Endothelial cell of umbilical vein (primary cell): ENCODE measurements around the gene HECTD1.

ENCODE experiments used
- CTCF ChIP-seq, 2 donors: IDR thresholded peaks; 1 replicate in 1 of 2; 2 replicates in 1 of 2; pipeline ENCODE4 v1.5.1; 2011; ENCODE audit warnings: low read length in 2 of 2, mild to moderate bottlenecking in 2 of 2, moderate library complexity in 2 of 2, control low read depth in 1 of 2, inconsistent platforms in 1 of 2, low read depth in 1 of 2; ENCODE audit not compliant: insufficient read depth in 1 of 2; ENCODE audit errors: extremely low read depth in 1 of 2
- JUN ChIP-seq: IDR thresholded peaks from 2 replicates; pipeline ENCODE4 v1.6.1; 2011; ENCODE audit warnings: borderline replicate concordance, low read depth; ENCODE audit not compliant: insufficient read length, insufficient read depth
- MAX ChIP-seq: IDR thresholded peaks from 2 replicates; pipeline ENCODE4 v1.6.1; 2011; ENCODE audit not compliant: insufficient read depth, insufficient read length
- POLR2A ChIP-seq: IDR thresholded peaks from 2 replicates; pipeline ENCODE4 v1.6.1; 2012; ENCODE audit warnings: low read depth, mild to moderate bottlenecking, control low read depth, low read length

- no peak for TF ChIP-seq CTCF (IDR thresholded peaks at IDR 0.05; ENCODE audit: extremely low read depth in 1 of 2, insufficient read depth in 1 of 2, low read depth in 1 of 2, low read length in 2 of 2)
- no peak for TF ChIP-seq MAX
- no peak for TF ChIP-seq POLR2A
- no peak for TF ChIP-seq JUN
These were observed 98.3 kb downstream of the HECTD1 start for GRCh38 chr14:31109257-31109656.
